CD4-positive, alpha-beta T cell treated with Interleukin-4 for 1 hour (primary cell): Measurements from ENCODE around the gene PHTF2.

Source experiments
- DNase-seq, 2 donors: peaks; one replicate each; pipeline ENCODE4 v3.0.0-alpha.2; 2020 to 2022

PHTF2 gene

GRCh38 chr7:77796109-77796508, 2.5 kb upstream of the PHTF2 start:
- no peak for DNase-seq

GRCh38 chr7:77796960-77797359, 1.6 kb upstream of the PHTF2 start:
- DNase-seq = no peak

DNA sequence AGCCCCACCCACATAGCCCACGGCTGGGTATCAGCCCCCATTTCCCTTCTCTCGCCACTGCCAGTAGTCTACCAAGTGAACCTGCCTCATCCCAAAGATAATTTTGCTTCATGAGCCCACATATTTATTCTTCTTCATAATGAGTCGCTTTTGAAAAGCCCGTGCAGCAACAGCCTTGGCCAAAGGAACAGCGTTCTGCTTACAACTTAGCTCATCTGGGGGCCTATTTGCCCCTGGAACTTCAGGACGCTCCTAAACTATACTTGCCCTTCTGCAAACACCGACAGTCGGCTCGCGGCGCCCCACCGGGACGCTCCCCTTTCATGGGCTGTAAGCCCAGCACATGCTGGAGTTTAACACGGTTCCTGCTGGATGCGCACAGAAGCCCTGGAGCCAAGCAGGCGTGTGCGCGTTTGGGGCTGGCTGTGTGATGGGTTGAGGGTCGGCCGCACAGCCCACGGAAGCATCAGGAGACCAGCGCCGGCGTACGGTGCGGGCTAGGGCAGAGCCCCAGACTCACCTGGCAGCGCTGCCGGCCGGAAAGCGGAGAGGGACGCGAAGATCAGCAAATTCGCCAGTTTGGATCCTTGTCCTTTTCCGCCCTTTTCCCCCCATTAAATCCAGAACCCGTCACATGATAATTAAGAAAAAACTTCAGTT, 709 bp upstream of the PHTF2 start:
- peak in 1 of 2 donors; percentile 11 for DNase-seq

DNA sequence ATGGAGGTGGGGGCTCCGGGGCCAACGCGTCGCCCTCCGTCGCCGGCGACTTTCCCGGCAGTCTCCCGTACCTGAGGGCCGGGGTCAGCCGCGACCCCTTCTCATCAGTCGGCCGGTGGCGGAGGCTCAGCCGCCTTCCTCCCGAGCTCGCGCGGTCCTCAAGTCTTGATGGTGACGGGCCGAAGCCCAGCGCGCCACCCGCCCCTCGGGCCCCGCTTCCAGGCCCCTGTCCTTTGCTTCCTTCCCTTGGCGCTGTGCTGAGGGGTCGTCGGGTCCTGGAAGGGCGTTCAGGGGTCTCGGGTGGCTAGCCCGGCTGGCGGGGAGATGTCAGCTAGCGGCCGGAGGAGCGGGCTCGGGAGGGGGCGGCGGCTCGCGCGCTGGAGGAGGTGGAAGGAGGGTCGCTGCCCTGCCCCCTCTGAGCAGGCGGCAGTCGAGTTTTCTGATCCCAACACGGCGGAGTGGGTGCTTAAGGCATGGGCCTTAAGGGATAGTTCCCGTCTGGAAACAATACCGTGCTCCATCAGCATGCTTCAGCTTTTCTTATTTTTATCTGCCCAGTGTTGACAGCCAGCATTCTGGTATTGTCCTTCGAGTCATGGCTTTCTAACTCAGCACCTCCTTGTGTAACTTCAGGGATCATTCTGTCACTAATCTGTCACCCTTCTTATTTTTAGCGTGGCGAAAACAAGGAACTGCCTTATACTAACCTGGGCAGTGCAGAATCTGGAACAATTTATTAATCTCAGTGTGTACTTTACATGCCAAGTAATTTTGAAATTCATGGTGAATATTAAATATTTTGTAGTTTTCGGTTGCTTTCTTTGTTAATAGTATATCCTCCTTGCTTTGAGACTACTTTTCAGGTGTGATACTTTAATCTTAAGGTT, 748 bp downstream of the PHTF2 start:
- peak in 1 of 2 donors; percentile 32 for DNase-seq

DNA sequence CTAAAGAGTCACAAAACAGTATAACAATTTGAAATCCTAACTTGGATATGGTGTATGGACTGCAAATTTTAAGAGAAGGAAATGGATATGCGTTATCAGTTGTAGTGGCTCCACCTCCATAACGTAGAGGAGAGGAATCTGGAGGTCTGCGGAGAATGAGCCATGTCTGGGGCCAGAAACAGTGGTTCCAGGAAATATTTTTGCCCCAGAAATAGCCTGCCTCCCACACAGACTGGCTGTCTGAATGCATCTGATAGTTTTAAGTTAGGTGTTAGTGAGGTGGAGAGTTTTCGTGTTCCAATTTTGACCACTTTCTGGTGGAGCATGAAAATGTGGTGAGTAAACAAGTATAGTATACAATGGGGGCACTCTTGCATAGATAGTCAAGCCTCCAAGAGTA, 1.6 kb downstream of the PHTF2 start:
- DNase-seq = no peak

DNA sequence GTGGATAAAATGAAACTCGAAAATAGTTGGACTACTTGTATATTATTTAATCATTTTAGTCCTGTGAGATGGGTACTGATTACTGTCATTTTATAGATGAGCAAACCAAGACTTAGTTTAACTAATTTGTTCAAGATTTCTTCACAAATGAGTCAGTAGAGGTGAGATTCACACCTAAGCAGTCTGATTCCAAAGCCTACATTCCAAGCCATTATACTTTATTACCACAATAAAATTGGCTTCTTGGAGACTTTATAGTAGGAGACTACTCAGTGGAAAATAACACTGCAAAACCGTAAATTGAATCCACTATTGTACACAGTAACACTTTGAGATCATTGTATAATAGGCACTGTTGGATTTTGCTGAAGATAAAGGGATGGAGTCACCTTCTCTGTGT, 2.2 kb downstream of the PHTF2 start:
- no peak for DNase-seq

GRCh38 chr7:77802557-77803405, 4.2 kb downstream of the PHTF2 start:
- peak in 1 of 2 donors; percentile 61 for DNase-seq

DNA sequence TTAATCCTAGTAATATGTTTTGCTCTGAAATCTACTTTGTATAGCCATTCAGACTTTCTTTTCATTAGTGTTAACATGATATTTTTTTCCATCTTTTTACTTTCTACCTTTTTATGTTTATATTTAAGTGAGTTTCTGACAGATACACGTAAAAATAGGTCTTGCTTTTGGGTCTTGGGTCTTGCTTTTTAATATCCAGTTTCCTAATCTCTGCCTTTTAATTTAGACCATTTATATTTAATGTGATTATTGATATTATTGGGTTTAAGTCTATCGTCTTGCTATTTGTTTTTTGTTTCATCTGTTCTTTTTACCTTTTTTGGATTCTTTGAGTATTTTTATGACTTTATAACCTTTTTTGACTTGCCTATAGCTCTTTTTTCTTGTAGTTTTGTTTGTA, 7.9 kb downstream of the PHTF2 start:
- no peak for DNase-seq

DNA sequence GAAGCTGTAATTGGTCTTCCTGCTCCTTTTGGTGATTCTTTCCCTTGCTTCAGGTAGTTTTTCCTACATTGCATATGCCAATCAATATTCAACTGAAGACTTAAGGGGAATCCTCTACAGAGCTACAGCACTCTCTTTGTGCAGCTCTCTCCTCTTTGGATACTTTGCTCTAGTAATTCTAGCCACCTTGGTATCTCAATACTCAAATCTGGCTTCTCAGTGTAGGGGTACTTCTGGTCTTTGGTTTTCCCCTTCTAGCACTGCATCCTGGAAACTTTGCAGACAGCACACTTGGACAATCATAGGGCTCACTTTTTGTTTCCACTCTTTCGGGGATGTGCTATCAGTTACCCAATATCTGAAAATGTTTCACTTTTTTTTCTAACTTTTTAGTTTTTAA, 9.9 kb downstream of the PHTF2 start:
- DNase-seq = no peak

- DNase-seq = no peak
Measured at GRCh38 chr7:77811516-77812289, 13.1 kb downstream of the PHTF2 start.

DNA sequence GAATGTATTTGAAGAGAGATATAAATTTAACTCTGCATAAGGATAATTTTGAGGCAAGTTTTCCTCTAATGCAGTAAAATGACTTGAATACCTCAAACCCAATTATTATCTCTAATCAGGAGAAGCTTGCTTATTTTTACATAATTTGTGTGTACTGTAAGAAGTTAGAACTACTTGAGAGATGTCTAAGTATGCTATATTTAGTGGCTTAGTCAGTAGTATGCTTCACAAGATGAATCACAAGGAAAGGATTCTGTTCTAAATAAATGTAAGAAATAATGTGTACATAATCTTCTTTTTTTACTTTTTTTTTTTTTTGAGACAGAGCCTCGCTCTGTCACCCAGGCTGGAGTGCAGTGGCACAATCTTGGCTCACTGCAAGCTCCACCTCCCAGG, 13.7 kb downstream of the PHTF2 start:
- DNase-seq = no peak

DNA sequence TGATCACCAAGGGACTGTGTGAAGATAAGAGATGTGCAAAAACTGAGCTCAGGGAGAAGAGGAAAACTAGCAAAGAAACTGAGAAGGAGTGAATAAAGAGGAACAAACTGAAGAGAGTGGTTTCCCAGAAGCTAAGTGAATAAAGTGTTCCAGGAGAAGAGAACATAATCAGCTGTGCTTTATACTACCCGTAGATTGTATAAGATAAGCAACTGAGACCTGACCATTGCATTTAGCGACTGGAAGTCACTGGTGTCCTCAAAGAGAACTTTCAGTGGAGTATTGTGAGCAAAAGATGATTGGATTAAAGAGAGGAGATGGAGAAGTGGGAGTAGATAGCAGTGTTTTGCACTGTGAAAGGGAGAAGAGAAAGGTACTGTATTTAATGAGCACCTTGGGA, 14.6 kb downstream of the PHTF2 start:
- DNase-seq = no peak

- no peak for DNase-seq
Measured at GRCh38 chr7:77819021-77819420, 20.4 kb downstream of the PHTF2 start.

DNA sequence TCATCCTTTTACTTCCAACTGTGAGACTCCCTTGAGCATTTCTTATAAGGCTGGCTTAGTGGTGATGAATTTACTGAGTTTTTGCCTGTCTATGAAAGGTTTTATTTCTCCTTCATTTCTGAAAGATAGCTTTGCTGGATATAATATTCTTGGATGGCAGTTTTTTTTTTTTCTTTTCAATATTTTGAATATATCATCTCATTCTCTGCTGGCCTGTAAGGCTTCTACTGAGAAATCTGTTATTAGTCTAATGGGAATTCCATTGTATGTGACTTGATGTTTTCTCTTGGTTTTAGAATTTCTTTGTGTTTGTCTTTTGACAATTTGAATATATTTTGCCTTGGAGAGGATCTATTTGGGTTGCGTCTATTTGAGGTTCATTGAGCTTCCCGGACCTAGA, 22.4 kb downstream of the PHTF2 start:
- DNase-seq = no peak

DNA sequence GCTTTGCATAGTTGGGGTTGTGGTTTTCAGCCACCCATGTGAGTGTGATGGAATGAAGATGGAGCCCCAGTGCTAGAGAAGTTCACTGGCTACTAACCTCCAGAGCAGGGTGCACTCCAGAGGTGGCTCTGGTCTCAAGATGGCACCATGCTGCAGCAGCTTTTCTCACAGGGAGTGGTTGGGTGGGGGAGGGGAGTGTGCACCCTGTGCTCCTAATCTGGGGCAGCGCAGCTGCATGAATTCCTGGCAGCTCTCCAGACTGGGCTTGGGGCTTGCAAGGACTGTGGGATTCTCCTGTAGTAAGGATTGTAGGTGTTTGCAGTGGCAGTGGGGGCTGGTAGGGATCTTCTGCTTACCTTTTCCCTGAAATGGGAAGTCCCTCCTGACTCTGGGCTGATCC, 23.7 kb downstream of the PHTF2 start:
- no peak for DNase-seq

DNA sequence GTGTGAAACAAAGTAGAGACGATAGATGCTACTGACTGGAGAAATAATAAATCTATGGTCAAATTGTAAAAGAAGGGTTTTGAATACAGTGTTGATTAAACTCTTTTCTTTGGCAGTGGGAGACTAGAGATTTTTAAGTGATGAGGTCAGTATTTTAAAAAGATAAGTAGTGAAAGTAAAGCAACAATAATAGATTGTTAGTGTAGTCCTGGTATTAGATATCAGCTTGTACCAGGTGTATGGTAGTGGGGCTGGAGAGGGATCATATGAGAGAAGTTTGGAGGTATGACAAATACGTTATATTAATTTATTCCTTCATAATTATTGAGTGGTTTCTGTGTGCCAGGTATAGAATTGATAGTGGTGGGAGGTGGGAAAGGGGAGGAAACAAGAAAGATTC, 25.2 kb downstream of the PHTF2 start:
- DNase-seq = no peak

DNA sequence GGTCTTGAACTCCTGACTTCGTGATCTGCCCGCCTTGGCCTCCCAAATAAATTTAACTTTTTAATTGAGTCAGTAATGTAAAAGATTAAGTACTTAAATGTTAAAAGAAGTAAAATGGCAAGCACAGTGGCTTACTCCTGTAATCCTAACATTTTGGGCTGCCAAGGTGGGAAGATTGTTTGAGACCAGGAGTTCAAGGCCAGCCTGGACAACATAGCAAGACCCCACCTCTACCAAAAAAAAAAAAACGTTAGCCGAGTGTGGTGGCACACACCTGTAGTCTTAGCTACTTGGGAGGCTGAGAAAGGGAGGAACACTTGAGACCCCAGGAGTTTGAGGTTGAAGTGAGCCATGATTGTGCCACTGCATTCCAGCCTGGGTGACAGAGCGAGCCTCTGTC, 26.1 kb downstream of the PHTF2 start:
- DNase-seq = no peak

DNA sequence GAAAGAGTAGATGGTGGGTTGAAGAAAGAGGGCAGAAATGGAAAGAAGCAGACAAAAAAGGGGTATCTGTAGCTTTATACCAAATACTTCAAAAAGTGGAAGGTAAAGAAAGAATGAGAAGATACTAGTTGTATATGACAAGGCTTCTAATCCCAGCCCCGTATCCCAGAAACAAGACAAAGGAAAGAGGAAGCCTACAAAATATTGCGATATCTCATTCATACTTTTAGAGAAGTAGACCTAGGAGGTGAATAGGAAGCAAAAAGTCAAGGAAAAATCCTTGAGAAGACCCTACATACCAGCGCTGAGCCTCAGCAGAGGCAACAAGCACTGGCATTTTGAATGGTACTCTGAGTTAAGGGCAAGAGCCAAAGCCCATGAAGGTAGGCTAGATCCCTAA, 26.6 kb downstream of the PHTF2 start:
- DNase-seq = no peak

DNA sequence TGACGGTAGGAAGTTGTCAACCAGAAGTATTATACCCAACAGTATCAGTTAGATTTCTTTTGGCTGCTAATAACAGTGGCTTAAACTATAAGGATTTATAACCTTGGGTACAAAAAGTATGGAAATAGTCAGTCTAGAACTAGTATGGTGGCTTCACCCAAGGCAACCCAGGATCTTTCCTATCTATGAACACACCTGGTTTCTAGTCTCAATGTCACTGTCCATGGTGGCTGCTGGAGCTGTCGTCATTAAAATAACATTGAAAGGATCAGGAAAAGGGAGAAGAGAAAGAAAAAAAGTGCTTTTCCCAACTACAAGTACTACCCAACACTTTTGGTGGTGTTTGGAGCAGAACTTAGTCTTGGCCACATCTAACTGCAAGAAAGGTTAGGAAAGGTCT, 27.7 kb downstream of the PHTF2 start:
- DNase-seq = no peak

DNA sequence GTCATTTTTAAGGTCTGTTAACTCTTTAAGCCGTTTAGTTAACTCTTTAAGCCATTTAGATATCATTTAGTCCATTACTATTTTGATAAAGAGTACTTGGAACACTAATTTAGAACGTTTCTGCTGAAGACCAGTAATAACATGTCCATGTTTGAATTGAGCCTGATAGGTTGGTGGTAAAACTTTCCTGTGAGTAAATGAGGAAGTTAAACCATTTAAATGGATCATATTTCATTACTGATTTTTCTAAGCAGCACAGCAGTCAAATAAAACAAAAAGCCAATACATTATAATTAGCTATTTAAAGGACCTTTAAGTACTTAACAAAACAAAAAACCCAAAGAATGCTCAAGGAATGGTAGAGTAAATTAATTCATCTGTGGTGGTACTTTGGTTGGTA, 29.4 kb downstream of the PHTF2 start:
- no peak for DNase-seq

GRCh38 chr7:77830649-77831355, 32.2 kb downstream of the PHTF2 start:
- DNase-seq = no peak

GRCh38 chr7:77831481-77831880, 32.9 kb downstream of the PHTF2 start:
- DNase-seq = no peak
